ENCODE results near the gene RNF4. TPM values are rescaled to one million over a fixed set of nuclear protein-coding genes. Genes with fewer than 3 reads are reported as not detected.

RNF4 gene
- total and polyA plus RNA-seq, 10 of the 15 experiments (the other 5 are each of a cell fraction or from before 2014, with no cell fraction given) = 34.9 to 145 (median 76.1) TPM

DNA sequence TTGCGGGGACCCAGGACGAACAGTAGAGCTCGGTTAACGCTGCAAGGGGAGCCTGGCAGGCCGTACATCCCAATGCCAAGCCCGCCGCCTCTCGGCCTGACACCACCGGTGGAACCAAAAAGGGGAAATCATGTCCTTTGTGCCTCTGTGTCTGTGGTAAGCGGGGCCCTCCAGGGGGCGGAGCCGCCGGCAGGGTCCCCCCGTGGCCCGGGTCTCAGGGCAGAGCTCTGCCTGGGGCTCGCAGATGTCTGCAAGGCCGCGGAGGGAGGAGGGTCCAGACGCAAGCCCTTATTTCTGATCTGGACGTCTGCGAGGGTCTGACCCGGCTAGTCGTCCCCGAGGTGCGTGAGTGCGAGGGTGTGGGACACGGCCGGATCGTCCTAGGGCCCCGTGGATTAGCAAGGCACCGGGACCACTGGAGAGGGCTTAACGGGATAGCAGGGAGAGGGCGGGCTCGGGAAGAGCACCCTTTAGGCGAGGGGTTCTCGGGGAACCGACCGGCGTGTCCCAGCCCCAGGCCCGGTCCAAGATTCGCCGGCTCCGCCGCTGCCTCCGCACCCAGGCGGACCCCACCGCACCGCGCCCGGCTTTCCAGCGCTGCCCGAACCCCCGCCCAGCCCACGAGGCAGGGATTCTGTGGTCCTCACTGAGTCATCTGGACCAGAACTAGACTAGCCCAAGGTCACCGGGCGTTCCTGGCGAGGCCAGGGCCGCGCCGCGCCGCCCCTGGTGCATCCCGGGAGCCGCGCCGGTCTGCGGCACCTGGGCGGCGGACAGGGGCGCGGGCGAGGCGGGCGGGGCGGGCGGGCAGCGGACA, 66.7 kb downstream of the RNF4 start:
- H3K9me3 ChIP-seq (replicated peaks; ENCODE audit: control insufficient read depth, insufficient read depth, low read length) = no peaks in the 10 kb centered on the region
- ChIA-PET RAD21 (ENCODE audit: unreplicated experiment) (interaction anchor here (0.7 to 3.1 kb wide), 27 partner anchors 16 to 428 kb away, joined by 3 to 27 read pairs (median 4); partner anchors contain the start of genes GRK4, NOP14 and RNF4), CTCF (interaction anchor here (0.5 to 2.3 kb wide), 18 partner anchors 11 to 660 kb away, joined by 3 to 12 read pairs (median 4); partner anchors contain the start of gene RNF4), SMC1A (ENCODE audit: uncharacterized antibody, unreplicated experiment) (interaction anchor here (0.7 to 1.8 kb wide), 10 partner anchors 17 to 316 kb away, joined by 3 to 6 read pairs (median 4); partner anchors contain the start of gene RNF4), POLR2A (interaction anchor here (0.5 to 2.6 kb wide), 18 partner anchors 9 to 1372 kb away, joined by 3 to 19 read pairs (median 4); partner anchors contain the start of gene RNF4)
- H3K4me1 ChIP-seq (ENCODE audit: control insufficient read depth, insufficient read depth, low read length) = peaks cover 8% of the 10 kb centered on the region
- peak overlapping the region; percentile 66 for H2AFZ ChIP-seq (ENCODE audit: control insufficient read depth, low read depth, low read length)
- H3K36me3 ChIP-seq (ENCODE audit: control insufficient read depth in 2 of 2, insufficient read depth in 2 of 2, low read length in 1 of 2) = no peaks in the 10 kb centered on the region
- peak overlapping the region; percentile 83 for H3K27ac ChIP-seq (ENCODE audit: control insufficient read depth, insufficient read depth)
- H4K20me1 ChIP-seq (ENCODE audit: control insufficient read depth, insufficient read depth) = peaks cover 4% of the 10 kb centered on the region
- H3K4me3 ChIP-seq = peak overlapping the region; percentile 94
- no peaks in the 10 kb centered on the region for H3K27me3 ChIP-seq (replicated peaks in 1 of 2; ENCODE audit: control insufficient read depth in 2 of 2, insufficient read depth in 2 of 2, low read length in 1 of 2)
- H3K79me2 ChIP-seq (ENCODE audit: control insufficient read depth, insufficient read depth, low read length) = peaks cover 37% of the 10 kb centered on the region
- 1% methylated on average over 47 of the region's 77 CpGs for WGBS (ENCODE audit: insufficient coverage, insufficient replicate concordance, low lambda C conversion rate, missing lambda C conversion rate)
- in situ Hi-C loops (cut with MboI) = no loop called here
- peak; percentile 20 for ATAC-seq
- FAIRE-seq = peak; percentile 23
- DNase-seq (ENCODE audit: low read depth, low spot score) = no peak
- peak overlapping the region; percentile 70 for H3K4me2 ChIP-seq (ENCODE audit: control insufficient read depth, insufficient read depth)
- BruUV-seq (replicated peaks) = TSS peak; percentile 88
- intact Hi-C loops (cut with micrococcal nuclease; ENCODE audit: unreplicated experiment) = loop anchor here (5.0 kb wide), 1 partner anchor 118 kb away; the partner anchor contains the start of genes CFAP99 and ZFYVE28
- H3K9ac ChIP-seq (ENCODE audit: control insufficient read depth, insufficient read depth, low read length) = peak overlapping the region; percentile 79
- TF ChIP-seq GATAD2B (conservative IDR thresholded peaks at IDR 0.05; ENCODE audit: low read depth) (peak; percentile 47), CREB1 (IDR thresholded peaks at IDR 0.05; ENCODE audit: low read depth) (0 out of 2 replicates have a peak, but pooled peaks have one; percentile 33), SPI1 (IDR thresholded peaks at IDR 0.05; ENCODE audit: borderline replicate concordance, insufficient read depth, low read depth, low read length) (peak; percentile 75; the same call in 1 of the 2 replicates), MLLT1 (IDR thresholded peaks at IDR 0.05) (peak; percentile 52; the same call in 1 of the 2 replicates), NKRF (conservative IDR thresholded peaks at IDR 0.05) (peak; percentile 78), CTCF (IDR thresholded peaks at IDR 0.05 in 2 of 3, conservative IDR thresholded peaks at IDR 0.05 in 1 of 3; ENCODE audit: control insufficient read depth in 2 of 3, extremely low read depth in 1 of 3, insufficient read depth in 1 of 3, low read depth in 3 of 3, low read length in 3 of 3) (peak in 2 of 3 experiments; percentile 33 to 68; a peak in 3 of 6 replicates), POLR2AphosphoS5 (IDR thresholded peaks at IDR 0.05; ENCODE audit: low read length) (0 out of 2 replicates have a peak, but pooled peaks have one; percentile 6), TARDBP (IDR thresholded peaks at IDR 0.05; ENCODE audit: borderline replicate concordance) (no peak), YY1 (IDR thresholded peaks at IDR 0.05; ENCODE audit: low read depth, low read length) (peak; percentile 7; the same call in 1 of the 2 replicates), TAF1 (IDR thresholded peaks at IDR 0.05; ENCODE audit: borderline replicate concordance, low read depth, low read length) (0 out of 2 replicates have a peak, but pooled peaks have one; percentile 13), FOXM1 (IDR thresholded peaks at IDR 0.05; ENCODE audit: low read depth, low read length) (no peak), PML (IDR thresholded peaks at IDR 0.05; ENCODE audit: low read length) (no peak), SIN3A (IDR thresholded peaks at IDR 0.05; ENCODE audit: low read depth, low read length) (peak; percentile 52; the same call in 1 of the 2 replicates), NR2F1 (conservative IDR thresholded peaks at IDR 0.05) (peak; percentile 43), POLR2A (IDR thresholded peaks at IDR 0.05; ENCODE audit: low read depth, low read length) (peak; percentile 3; the same call in 1 of the 2 replicates), NBN (IDR thresholded peaks at IDR 0.05) (0 out of 2 replicates have a peak, but pooled peaks have one; percentile 29), KLF5 (IDR thresholded peaks at IDR 0.05; ENCODE audit: partially characterized antibody) (no peak), SMC3 (IDR thresholded peaks at IDR 0.05; ENCODE audit: borderline replicate concordance, low read length) (peak; percentile 22; the same call in 1 of the 2 replicates)

All from GM12878 (cell line).